Measurements from ENCODE around the gene LDB2.

GRCh38 chr4:16801356-16801755, 97.1 kb downstream of the LDB2 start:
- TF ChIP-seq TEAD4 (IDR thresholded peaks at IDR 0.05) (no peak), REST (IDR thresholded peaks at IDR 0.05; ENCODE audit: low read depth) (no peak), TAF1 (IDR thresholded peaks at IDR 0.05; ENCODE audit: low read depth) (no peak), CREB1 (IDR thresholded peaks at IDR 0.05; ENCODE audit: low read depth) (no peak)
